Measurements from ENCODE around the gene MAP2K6.
A peak's percentile ranks its signal among the peaks of the same experiment; 100 is the strongest.

MAP2K6 gene

GRCh38 chr17:69578385-69578936 lies 164.0 kb downstream of the MAP2K6 start:
- Histone ChIP-seq H3K36me3 (ENCODE audit: insufficient read depth, low read length) (no peaks in the 10 kb centered on the region), H3K4me1 (ENCODE audit: insufficient read depth, low read length) (peaks cover 18% of the 10 kb centered on the region), H3K9me3 (ENCODE audit: insufficient read depth, low read length, severe bottlenecking) (no peaks in the 10 kb centered on the region), H3K9ac (ENCODE audit: low read depth, low read length) (no peak overlapping the region), H3K79me2 (ENCODE audit: insufficient read depth, low read length) (no peaks in the 10 kb centered on the region), H3K4me2 (ENCODE audit: insufficient read depth, low read length) (no peak overlapping the region), H4K20me1 (ENCODE audit: insufficient read depth, low read length) (no peaks in the 10 kb centered on the region), H3K4me3 (ENCODE audit: low read depth in 1 of 2, low read length in 2 of 2) (no peak overlapping the region), H2AFZ (ENCODE audit: low read depth, low read length) (no peak overlapping the region), H3K27me3 (ENCODE audit: insufficient read depth, low read length, poor library complexity) (peaks cover 16% of the 10 kb centered on the region), H3K27ac (ENCODE audit: low read length) (no peak overlapping the region)
- no peak for ATAC-seq (ENCODE audit: insufficient read depth, low read depth)
- TF ChIP-seq EZH2 (IDR thresholded peaks at IDR 0.05; ENCODE audit: borderline replicate concordance, low read depth, low read length, severe bottlenecking): no peak
- TF ChIP-seq, protein P1, sequence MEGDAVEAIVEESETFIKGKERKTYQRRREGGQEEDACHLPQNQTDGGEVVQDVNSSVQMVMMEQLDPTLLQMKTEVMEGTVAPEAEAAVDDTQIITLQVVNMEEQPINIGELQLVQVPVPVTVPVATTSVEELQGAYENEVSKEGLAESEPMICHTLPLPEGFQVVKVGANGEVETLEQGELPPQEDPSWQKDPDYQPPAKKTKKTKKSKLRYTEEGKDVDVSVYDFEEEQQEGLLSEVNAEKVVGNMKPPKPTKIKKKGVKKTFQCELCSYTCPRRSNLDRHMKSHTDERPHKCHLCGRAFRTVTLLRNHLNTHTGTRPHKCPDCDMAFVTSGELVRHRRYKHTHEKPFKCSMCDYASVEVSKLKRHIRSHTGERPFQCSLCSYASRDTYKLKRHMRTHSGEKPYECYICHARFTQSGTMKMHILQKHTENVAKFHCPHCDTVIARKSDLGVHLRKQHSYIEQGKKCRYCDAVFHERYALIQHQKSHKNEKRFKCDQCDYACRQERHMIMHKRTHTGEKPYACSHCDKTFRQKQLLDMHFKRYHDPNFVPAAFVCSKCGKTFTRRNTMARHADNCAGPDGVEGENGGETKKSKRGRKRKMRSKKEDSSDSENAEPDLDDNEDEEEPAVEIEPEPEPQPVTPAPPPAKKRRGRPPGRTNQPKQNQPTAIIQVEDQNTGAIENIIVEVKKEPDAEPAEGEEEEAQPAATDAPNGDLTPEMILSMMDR (IDR thresholded peaks at IDR 0.05; ENCODE audit: borderline replicate concordance, extremely low read depth, low read length, poor library complexity, severe bottlenecking): no peak
- no peak for DNase-seq

DNA sequence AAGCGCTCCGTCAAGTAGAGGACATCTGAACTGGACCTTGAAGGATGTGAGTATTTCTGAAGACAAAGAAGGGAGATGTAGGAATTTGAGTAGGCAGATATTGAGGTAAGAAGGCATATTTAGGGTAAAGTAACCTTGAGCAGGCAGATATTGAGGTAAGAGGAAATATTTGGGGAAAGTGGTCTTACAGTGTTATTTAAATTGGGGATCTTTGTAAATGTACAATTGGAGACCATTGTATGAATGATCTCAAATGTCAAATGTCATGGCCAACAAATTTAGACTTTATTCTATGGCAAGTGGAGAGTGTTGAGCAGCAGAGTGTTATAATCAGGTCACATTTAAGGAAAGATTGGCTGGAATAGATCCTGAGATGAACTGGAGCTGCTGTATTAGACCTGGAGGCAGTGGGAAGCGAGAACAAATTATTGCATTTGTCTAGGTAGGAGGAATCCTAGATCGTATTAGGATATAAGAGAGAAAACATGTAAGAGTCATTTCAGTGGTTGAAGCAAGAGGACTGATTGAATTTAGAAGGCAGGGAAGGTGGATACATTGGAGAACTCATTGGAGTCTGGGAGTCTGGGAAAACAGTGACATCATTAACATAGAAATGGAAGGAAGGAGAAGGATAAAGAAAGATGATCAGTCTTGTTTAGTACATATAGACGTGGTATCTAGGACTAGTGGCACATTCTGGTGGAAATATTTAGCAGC lies 165.6 kb downstream of the MAP2K6 start:
- DNase-seq (no peak), ATAC-seq (ENCODE audit: insufficient read depth, low read depth) (no peak)
- H3K27me3 ChIP-seq (ENCODE audit: insufficient read depth, low read length, poor library complexity): peaks cover 13% of the 10 kb centered on the region
- H3K9me3 ChIP-seq (ENCODE audit: insufficient read depth, low read length, severe bottlenecking): no peaks in the 10 kb centered on the region
- H3K4me3 ChIP-seq (ENCODE audit: low read depth in 1 of 2, low read length in 2 of 2): no peak overlapping the region
- H3K4me1 ChIP-seq (ENCODE audit: insufficient read depth, low read length): peaks cover 18% of the 10 kb centered on the region
- H3K4me2 ChIP-seq (ENCODE audit: insufficient read depth, low read length): no peak overlapping the region
- H3K79me2 ChIP-seq (ENCODE audit: insufficient read depth, low read length): no peaks in the 10 kb centered on the region
- H3K9ac ChIP-seq (ENCODE audit: low read depth, low read length): no peak overlapping the region
- no peak overlapping the region for H3K27ac ChIP-seq (ENCODE audit: low read length)
- no peaks in the 10 kb centered on the region for H3K36me3 ChIP-seq (ENCODE audit: insufficient read depth, low read length)
- H2AFZ ChIP-seq (ENCODE audit: low read depth, low read length): no peak overlapping the region
- TF ChIP-seq EZH2 (IDR thresholded peaks at IDR 0.05; ENCODE audit: borderline replicate concordance, low read depth, low read length, severe bottlenecking): no peak
- TF ChIP-seq, protein P1 (IDR thresholded peaks at IDR 0.05; ENCODE audit: borderline replicate concordance, extremely low read depth, low read length, poor library complexity, severe bottlenecking): no peak
- H4K20me1 ChIP-seq (ENCODE audit: insufficient read depth, low read length): no peaks in the 10 kb centered on the region

GRCh38 chr17:69581061-69581961 lies 166.8 kb downstream of the MAP2K6 start:
- peak overlapping the region; percentile 51 for H3K4me2 ChIP-seq (ENCODE audit: insufficient read depth, low read length)
- H3K4me3 ChIP-seq (ENCODE audit: low read depth in 1 of 2, low read length in 2 of 2): 0 out of 4 replicates have a peak overlapping the region, but pooled peaks of 1 of the 2 experiments have one; percentile 13
- no peak overlapping the region for H3K9ac ChIP-seq (ENCODE audit: low read depth, low read length)
- peak; percentile 49 for DNase-seq
- no peaks in the 10 kb centered on the region for H3K9me3 ChIP-seq (ENCODE audit: insufficient read depth, low read length, severe bottlenecking)
- H2AFZ ChIP-seq (ENCODE audit: low read depth, low read length): no peak overlapping the region
- H3K36me3 ChIP-seq (ENCODE audit: insufficient read depth, low read length): no peaks in the 10 kb centered on the region
- H4K20me1 ChIP-seq (ENCODE audit: insufficient read depth, low read length): no peaks in the 10 kb centered on the region
- peaks cover 13% of the 10 kb centered on the region for H3K27me3 ChIP-seq (ENCODE audit: insufficient read depth, low read length, poor library complexity)
- no peak overlapping the region for H3K27ac ChIP-seq (ENCODE audit: low read length)
- ATAC-seq (ENCODE audit: insufficient read depth, low read depth): peak; percentile 84
- H3K79me2 ChIP-seq (ENCODE audit: insufficient read depth, low read length): no peaks in the 10 kb centered on the region
- TF ChIP-seq EZH2 (IDR thresholded peaks at IDR 0.05; ENCODE audit: borderline replicate concordance, low read depth, low read length, severe bottlenecking): no peak
- TF ChIP-seq, protein P1 (IDR thresholded peaks at IDR 0.05; ENCODE audit: borderline replicate concordance, extremely low read depth, low read length, poor library complexity, severe bottlenecking): no peak
- H3K4me1 ChIP-seq (ENCODE audit: insufficient read depth, low read length): peaks cover 18% of the 10 kb centered on the region
